Stimulated activated naive CD8-positive, alpha-beta T cell treated with anti-CD3 and anti-CD28 coated beads, Interleukin-15, Interleukin-2, amounts not matched to agents 100 ng/mL and 50 ng/mL, for 24 hours (primary cell): ENCODE measurements around the gene PTHLH.

Experiments used
- H3K27ac Mint-ChIP-seq: one replicate; pipeline ENCODE4 v1.8.0; 2021; ENCODE audit warnings: mild to moderate bottlenecking, mixed read lengths
- H3K27me3 Mint-ChIP-seq: one replicate; pipeline ENCODE4 v1.8.0; 2021; ENCODE audit warnings: mixed read lengths
- H3K36me3 Mint-ChIP-seq: one replicate; pipeline ENCODE4 v1.8.0; 2021; ENCODE audit warnings: low read depth, mixed read lengths
- H3K4me1 Mint-ChIP-seq: one replicate; pipeline ENCODE4 v1.8.0; 2021; ENCODE audit warnings: low read depth, mixed read lengths
- H3K4me3 Mint-ChIP-seq: one replicate; pipeline ENCODE4 v1.8.0; 2021; ENCODE audit warnings: mild to moderate bottlenecking, mixed read lengths
- H3K9me3 Mint-ChIP-seq: one replicate; pipeline ENCODE4 v1.8.0; 2021; ENCODE audit warnings: mixed read lengths

The PTHLH gene

DNA sequence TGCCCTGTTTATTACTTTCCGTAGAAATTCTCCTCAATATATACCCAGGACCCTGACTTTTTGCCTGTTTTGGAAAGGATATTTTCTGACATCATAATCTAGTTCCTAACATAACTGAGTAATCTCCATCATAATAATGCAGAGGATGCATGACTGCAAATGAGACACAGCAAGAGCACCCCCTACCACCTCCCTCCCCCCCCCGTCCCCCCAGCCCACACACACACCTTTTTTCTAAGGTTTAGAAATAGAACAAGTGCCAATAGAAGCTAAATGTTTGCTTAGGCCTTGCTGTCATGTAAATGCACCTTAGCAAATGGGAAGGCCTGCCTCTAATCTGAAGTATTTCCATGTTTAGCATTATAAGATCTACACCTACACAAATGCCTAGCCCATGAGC is at the start of gene PTHLH:
Gene PTHLH, minus strand, starts transcription at position 13 of the 400 bp plus-strand sequence. CDS start 3,239 bp downstream, outside the sequence.
- H3K4me3 Mint-ChIP-seq = peak within 1 kb of the TSS; percentile 59

DNA sequence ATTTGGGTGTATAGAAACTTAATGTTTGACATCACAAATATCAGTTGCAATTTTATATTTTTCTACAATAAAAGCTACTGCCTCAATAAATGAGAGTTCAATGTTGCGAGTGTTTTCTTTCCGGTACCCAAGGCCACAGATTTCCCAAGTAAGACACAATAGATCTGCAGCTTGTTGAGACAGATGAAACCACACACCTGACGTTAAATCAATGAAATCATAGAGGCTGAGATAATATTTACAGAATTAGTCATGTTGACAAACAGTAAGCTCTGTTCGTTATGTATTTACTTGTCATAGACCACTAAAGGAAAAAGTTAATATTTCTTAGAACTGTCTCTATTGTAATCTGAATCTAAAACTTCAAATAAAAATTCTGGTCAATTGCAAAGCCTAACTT is 49.2 kb upstream of the PTHLH start:
- peaks cover 3% of the 10 kb centered on the region for H3K27me3 Mint-ChIP-seq
- no peaks in the 10 kb centered on the region for H3K4me1 Mint-ChIP-seq
- no peaks in the 10 kb centered on the region for H3K36me3 Mint-ChIP-seq
- H3K27ac Mint-ChIP-seq = no peak overlapping the region
- no peaks in the 10 kb centered on the region for H3K9me3 Mint-ChIP-seq
- H3K4me3 Mint-ChIP-seq = no peak overlapping the region

More for the DNA sequence above, at the start of gene PTHLH:
- no peak within 1 kb of the TSS for H3K27ac Mint-ChIP-seq
- peaks cover 90% of the 10 kb centered on the region for H3K27me3 Mint-ChIP-seq
- H3K9me3 Mint-ChIP-seq = no peaks in the 10 kb centered on the region
- H3K36me3 Mint-ChIP-seq = no peaks in the 10 kb centered on the region
- peaks cover 22% of the 10 kb centered on the region for H3K4me1 Mint-ChIP-seq

DNA sequence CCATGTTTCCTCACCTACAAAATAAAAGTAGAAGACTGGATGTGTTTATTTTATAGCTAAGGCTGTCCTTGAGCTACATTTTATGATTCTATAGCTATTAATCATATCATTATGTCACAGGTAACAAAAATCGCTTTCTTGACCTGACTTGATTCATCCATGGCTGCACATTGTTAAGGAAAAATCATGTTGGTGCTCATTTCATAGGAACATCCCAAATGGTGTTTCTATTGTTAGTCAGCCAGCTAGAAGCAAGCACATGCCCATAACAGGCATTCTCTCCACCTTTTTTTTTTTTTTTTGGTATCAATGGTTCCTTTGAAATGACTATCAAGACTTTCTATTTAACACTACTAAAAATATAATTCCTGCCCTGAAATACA is 45.3 kb upstream of the PTHLH start:
- no peaks in the 10 kb centered on the region for H3K27me3 Mint-ChIP-seq
- H3K27ac Mint-ChIP-seq = no peak overlapping the region
- H3K4me1 Mint-ChIP-seq = no peaks in the 10 kb centered on the region
- no peaks in the 10 kb centered on the region for H3K9me3 Mint-ChIP-seq
- no peak overlapping the region for H3K4me3 Mint-ChIP-seq
- H3K36me3 Mint-ChIP-seq = no peaks in the 10 kb centered on the region

DNA sequence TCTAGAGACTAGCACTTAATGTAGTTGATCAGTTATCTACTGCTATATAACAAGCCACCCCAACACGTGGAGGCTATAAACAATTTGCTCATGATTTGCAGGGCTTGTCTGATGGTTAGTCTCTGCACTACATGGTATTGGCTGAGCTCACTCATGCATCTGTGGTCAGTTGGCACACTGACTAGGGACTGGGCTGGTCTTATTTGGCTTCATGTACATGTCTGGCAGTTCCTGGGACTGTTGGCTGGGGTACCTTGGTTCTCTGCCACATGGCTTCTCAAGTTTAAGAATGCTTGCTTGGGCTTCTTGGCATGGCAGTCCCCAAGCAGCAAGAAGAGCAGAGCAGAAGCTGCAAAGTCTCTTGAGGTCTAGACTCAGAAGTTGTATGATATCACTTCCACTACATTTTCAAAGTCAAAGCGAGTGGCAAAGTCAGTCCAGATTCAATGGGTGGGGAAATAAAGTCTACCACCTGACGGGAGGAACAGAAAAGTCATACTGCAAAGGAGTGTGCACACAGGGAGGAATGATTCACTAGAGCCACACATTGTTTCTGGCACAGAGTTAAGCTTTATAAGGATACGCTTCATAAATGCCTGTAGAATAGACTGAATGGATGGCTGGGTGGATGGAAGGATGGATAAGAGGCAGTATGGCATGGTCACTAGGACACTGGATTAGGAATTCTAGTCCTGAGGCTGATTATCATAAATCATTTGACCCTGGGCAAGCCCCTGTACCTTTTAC is 44.8 kb upstream of the PTHLH start:
- no peaks in the 10 kb centered on the region for H3K27me3 Mint-ChIP-seq
- no peaks in the 10 kb centered on the region for H3K36me3 Mint-ChIP-seq
- no peaks in the 10 kb centered on the region for H3K9me3 Mint-ChIP-seq
- H3K4me3 Mint-ChIP-seq = no peak overlapping the region
- no peaks in the 10 kb centered on the region for H3K4me1 Mint-ChIP-seq
- no peak overlapping the region for H3K27ac Mint-ChIP-seq

DNA sequence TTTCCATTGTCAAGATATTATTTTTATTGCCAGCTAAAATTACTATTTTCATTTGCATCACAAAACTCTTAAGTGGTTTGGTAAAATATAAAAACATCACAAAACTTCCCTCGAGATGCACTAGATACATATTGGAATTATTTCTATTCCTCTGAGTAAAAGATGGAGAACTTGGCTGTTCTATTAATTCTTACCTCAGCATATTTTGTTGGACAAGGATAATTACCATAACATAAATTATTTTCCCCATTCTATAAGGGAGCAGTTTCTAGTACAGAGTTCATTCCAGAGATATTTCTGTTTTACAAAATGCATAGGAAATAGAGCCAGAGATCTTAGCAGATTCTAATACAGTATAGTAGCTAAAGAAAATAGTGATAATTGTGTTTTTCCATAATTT is 42.6 kb upstream of the PTHLH start:
- no peaks in the 10 kb centered on the region for H3K27me3 Mint-ChIP-seq
- H3K4me1 Mint-ChIP-seq = no peaks in the 10 kb centered on the region
- H3K9me3 Mint-ChIP-seq = no peaks in the 10 kb centered on the region
- no peak overlapping the region for H3K4me3 Mint-ChIP-seq
- no peak overlapping the region for H3K27ac Mint-ChIP-seq
- H3K36me3 Mint-ChIP-seq = no peaks in the 10 kb centered on the region

DNA sequence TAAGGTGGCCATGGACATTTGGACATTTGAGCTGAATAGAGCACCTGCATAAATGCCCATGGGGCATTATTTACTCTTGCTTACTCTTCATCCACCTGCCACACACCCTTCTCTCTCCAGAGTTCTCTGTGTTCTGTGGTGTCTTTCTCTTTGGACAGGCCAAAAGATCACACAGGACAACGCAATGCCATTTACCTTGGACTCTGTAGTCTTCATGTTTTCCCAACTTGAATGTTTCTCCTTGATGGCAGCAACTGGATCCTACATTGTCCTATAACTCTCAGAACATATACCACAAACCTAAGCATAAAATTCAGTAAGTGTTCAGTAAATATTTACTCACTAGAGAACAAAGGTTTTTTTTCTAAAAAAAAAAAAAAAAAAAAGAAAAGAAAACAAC is 41.7 kb upstream of the PTHLH start:
- Mint-ChIP-seq H3K27ac (no peak overlapping the region), H3K4me1 (no peaks in the 10 kb centered on the region), H3K36me3 (no peaks in the 10 kb centered on the region), H3K27me3 (peaks cover under 1% of the 10 kb centered on the region), H3K4me3 (no peak overlapping the region), H3K9me3 (no peaks in the 10 kb centered on the region)

DNA sequence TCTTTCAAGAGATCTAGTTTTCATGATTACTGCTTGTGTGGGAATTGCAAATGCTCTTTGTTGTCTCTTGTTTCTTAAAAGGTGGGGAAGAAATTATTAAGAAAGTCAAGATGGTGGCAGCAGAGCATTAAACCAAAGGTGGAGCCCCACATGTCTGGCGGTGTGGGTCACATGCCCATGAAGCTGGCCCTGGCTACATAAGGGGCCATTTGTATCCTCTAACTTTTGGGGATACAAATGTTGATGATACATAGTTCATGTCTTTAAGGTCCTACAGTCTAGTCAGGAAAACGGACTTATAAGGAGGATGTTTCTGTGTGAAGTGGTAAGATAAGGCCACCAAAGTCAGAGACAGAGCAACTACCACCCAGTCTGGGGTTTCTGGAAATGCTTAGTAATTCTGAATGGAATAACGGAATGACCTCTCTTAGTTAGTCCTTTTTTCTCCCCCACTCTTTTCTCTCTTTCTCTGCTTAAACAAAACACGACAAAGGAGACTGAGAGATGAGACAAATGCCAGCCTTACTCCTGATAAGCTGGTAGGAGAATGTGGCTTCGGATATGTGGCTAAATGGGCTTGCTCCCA is 39.9 kb upstream of the PTHLH start:
- H3K9me3 Mint-ChIP-seq = no peaks in the 10 kb centered on the region
- peaks cover 5% of the 10 kb centered on the region for H3K27me3 Mint-ChIP-seq
- no peak overlapping the region for H3K4me3 Mint-ChIP-seq
- H3K27ac Mint-ChIP-seq = no peak overlapping the region
- H3K36me3 Mint-ChIP-seq = no peaks in the 10 kb centered on the region
- no peaks in the 10 kb centered on the region for H3K4me1 Mint-ChIP-seq

DNA sequence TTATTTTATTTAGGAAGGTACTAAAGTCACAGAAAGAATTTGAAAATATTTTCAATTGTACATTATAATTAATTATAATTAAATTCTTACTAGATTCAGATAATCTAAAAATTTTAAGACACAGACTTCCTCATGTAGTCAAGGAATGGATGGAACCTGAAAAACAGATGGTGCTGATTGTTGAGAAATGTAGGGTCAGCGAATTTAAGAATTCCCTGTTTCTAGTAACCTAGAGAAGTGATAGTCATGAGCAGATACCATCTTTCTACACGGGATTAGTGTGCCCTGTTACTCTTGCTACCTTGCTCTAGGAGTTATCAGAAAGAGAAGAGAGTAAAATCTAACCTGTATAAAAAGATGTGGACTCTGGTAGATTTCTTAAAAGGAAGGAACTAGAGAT is 37.5 kb upstream of the PTHLH start:
- no peak overlapping the region for H3K27ac Mint-ChIP-seq
- no peaks in the 10 kb centered on the region for H3K9me3 Mint-ChIP-seq
- no peaks in the 10 kb centered on the region for H3K36me3 Mint-ChIP-seq
- no peaks in the 10 kb centered on the region for H3K4me1 Mint-ChIP-seq
- no peak overlapping the region for H3K4me3 Mint-ChIP-seq
- H3K27me3 Mint-ChIP-seq = peaks cover 5% of the 10 kb centered on the region

DNA sequence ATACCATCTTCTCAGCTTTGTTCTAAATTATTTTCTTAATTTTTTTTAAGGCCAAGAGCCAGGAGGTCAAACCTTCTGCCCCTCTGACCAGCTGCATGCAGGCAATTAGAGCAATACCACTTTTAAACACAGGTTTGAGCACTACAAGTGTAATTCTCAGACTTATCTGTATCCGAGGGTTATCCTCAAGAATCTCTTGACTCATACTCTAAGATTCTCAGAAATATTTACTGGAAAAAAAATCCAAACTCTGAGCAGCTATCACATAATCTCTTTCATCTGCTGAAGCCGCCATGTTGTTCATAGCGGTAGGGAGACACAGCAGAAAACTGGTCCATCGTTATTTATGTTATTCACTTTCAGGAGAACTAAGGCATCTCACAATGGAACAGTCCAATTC is 27.4 kb upstream of the PTHLH start:
- H3K36me3 Mint-ChIP-seq = no peaks in the 10 kb centered on the region
- H3K27me3 Mint-ChIP-seq = no peaks in the 10 kb centered on the region
- no peak overlapping the region for H3K4me3 Mint-ChIP-seq
- peaks cover 7% of the 10 kb centered on the region for H3K9me3 Mint-ChIP-seq
- no peak overlapping the region for H3K27ac Mint-ChIP-seq
- no peaks in the 10 kb centered on the region for H3K4me1 Mint-ChIP-seq

DNA sequence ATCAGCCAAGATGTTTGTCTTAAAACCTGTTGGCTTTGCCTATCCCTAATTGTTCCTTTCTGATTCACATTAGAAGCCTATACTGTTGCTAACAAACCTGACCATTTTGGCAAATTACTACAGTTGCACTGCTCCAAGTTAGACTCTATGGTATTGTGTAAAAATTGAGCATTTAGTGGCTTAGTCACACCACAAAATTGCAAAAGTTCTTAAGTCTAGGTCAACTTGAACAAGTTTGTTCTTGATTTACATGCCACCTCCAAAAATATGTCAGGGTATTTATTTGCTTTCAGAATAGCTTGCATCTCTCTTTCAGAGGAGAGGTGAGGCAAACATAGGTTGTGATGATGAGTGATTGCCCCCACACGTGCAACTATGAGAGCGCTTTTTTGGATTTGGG is 27.0 kb upstream of the PTHLH start:
- Mint-ChIP-seq H3K36me3 (no peaks in the 10 kb centered on the region), H3K9me3 (peaks cover 7% of the 10 kb centered on the region), H3K4me3 (no peak overlapping the region), H3K27ac (no peak overlapping the region), H3K27me3 (peaks cover 2% of the 10 kb centered on the region), H3K4me1 (no peaks in the 10 kb centered on the region)

DNA sequence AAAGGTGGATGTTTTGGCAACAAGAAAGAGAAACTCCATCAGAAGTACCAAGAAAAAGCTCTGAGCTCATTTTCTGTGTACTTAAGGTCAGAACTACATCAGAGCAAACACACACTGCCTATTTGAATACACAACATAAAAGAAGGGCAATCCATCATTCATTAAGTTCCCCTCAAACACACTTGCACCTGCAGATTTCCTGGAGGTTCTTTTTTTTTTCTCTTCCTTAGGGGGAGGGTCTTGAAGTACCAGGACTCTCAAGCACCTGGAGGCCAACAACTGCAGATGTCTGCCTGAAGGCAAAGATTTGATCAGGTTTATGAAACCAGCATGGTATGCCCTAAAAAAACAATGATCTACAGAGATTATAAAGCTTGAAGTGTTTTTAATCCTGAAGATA is 26.1 kb upstream of the PTHLH start:
- no peaks in the 10 kb centered on the region for H3K36me3 Mint-ChIP-seq
- H3K4me1 Mint-ChIP-seq = no peaks in the 10 kb centered on the region
- peaks cover 7% of the 10 kb centered on the region for H3K9me3 Mint-ChIP-seq

DNA sequence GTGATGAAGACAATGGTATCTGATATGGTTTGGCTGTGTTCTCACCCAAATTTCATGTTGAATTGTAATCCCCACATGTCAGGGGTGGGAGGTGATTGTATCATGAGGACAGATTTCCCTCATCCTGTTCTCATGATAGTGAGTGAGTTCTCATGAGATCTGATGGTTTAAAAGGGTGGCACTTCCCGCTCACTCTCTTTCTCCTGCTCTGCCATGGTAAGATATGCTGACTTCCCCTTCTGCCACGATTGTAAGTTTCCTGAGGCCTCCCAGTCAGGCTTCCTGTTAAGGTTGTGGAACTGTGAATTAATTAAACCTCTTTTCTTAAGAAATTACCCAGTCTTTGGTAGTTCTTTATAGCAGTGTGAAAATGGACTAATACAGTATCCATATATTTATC is 25.6 kb upstream of the PTHLH start:
- Mint-ChIP-seq H3K27ac (no peak overlapping the region), H3K4me1 (no peaks in the 10 kb centered on the region), H3K27me3 (peaks cover 3% of the 10 kb centered on the region), H3K9me3 (peaks cover 7% of the 10 kb centered on the region), H3K4me3 (no peak overlapping the region), H3K36me3 (no peaks in the 10 kb centered on the region)

More for the DNA sequence above, 26.1 kb upstream of the PTHLH start:
- Mint-ChIP-seq H3K4me3 (no peak overlapping the region), H3K27ac (no peak overlapping the region), H3K27me3 (peaks cover 3% of the 10 kb centered on the region)

DNA sequence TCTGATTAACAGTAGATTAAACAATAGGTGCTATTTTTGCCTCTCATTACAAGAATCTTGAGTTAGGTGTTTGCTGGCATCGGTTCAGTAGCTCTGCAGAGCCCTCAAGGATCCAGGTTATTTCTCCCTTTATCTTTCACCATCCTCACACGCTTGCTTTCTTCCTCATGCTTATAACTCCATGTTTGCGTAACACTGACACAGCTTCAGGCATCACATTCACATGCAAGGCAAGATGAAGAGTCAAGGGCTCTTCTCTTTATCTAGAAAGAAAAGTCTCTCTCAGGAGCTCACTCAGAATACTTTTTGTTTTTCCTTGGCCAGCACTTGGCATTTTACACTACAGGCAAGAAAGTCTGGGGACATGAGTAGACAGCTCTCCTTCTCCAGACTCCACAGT is 24.2 kb upstream of the PTHLH start:
- H3K4me1 Mint-ChIP-seq = no peaks in the 10 kb centered on the region
- peaks cover 7% of the 10 kb centered on the region for H3K9me3 Mint-ChIP-seq
- H3K27me3 Mint-ChIP-seq = peaks cover 3% of the 10 kb centered on the region
- H3K27ac Mint-ChIP-seq = no peak overlapping the region
- H3K36me3 Mint-ChIP-seq = no peaks in the 10 kb centered on the region
- no peak overlapping the region for H3K4me3 Mint-ChIP-seq

DNA sequence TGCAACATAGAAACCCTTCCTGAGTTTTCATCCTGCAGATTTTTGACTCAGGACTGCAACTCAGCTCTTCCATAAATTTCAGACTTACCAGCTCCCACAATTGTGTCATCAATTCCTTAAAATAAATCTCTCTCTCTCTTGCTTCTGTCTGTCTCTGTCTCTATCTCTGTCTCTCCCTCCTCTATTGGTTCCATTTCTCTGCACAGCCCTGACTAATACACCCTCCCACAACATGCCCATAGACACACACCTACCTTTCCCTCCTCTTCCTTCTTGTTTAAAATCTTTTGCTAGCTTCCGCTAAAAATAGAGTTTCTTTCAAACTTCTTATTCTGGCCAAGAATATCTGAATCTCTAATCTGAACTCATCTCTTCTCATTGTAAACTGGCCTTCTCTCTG is 22.9 kb upstream of the PTHLH start:
- H3K4me1 Mint-ChIP-seq = no peaks in the 10 kb centered on the region
- H3K27ac Mint-ChIP-seq = no peak overlapping the region
- H3K36me3 Mint-ChIP-seq = no peaks in the 10 kb centered on the region
- H3K27me3 Mint-ChIP-seq = peaks cover 8% of the 10 kb centered on the region
- H3K4me3 Mint-ChIP-seq = no peak overlapping the region
- peaks cover 4% of the 10 kb centered on the region for H3K9me3 Mint-ChIP-seq

DNA sequence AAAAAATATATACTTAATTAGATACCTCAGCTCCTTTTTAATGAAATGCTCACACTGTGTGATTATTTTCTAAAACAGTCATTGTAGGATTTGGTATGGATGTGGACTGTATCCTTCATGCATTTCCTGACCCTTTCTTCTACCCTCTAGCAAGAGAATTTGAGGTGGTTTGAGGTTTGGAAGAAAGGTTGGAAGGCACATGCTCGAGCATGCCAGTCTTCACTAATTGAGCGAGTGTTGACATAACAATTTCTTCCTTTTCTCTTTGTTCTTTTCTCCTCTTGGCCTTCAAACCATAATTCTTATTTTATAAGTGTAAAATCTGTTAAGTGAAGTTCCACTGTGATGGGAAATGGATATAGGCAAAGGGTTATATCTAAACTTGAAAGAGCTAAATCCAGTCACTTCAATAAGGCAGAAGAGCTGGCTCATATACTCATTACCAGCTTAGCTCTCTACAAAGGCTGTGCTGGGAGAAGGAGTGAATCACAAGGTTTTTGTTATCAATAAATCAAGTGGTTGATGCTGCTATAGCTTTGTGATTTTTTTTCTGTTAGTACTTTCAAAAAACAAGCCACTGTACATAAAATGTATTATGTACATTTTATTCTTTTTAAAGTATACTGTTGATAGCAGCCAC is 16.2 kb upstream of the PTHLH start:
- Mint-ChIP-seq H3K36me3 (no peaks in the 10 kb centered on the region), H3K9me3 (no peaks in the 10 kb centered on the region), H3K4me1 (no peaks in the 10 kb centered on the region), H3K27me3 (peaks cover 14% of the 10 kb centered on the region), H3K27ac (no peak overlapping the region), H3K4me3 (no peak overlapping the region)
